HUES6 (cell line): ENCODE data around the gene KRTAP22-1.

ENCODE experiments used
- H3K27ac ChIP-seq: 2 replicates; pipeline ENCODE4 v1.7.0; 2013; ENCODE audit warnings: low read depth, mild to moderate bottlenecking, low read length, inconsistent platforms
- H3K27me3 ChIP-seq: 2 replicates; pipeline ENCODE4 v1.6.1; 2013; ENCODE audit warnings: low read length; ENCODE audit not compliant: control insufficient read depth, insufficient read depth
- H3K36me3 ChIP-seq: 2 replicates; pipeline ENCODE4 v1.6.1; 2013; ENCODE audit warnings: low read length; ENCODE audit not compliant: control insufficient read depth, insufficient read depth
- H3K4me1 ChIP-seq: 2 replicates; pipeline ENCODE4 v1.6.1; 2013; ENCODE audit warnings: low read length; ENCODE audit not compliant: control insufficient read depth, insufficient read depth
- H3K4me3 ChIP-seq: 2 replicates; pipeline ENCODE4 v1.5.1; 2013; ENCODE audit warnings: low read depth, low read length
- H3K9ac ChIP-seq: one replicate; pipeline ENCODE4 v1.6.1; 2013; ENCODE audit warnings: mild to moderate bottlenecking, low read length
- H3K9me3 ChIP-seq: 2 replicates; pipeline ENCODE4 v1.6.1; 2013; ENCODE audit warnings: low read depth, low read length; ENCODE audit not compliant: control insufficient read depth, insufficient read depth

The KRTAP22-1 gene

GRCh38 chr21:30625449-30626165 lies 24.7 kb downstream of the KRTAP22-1 start:
- H3K27ac ChIP-seq: no peak overlapping the region
- H3K9ac ChIP-seq: no peak overlapping the region
- H3K36me3 ChIP-seq: no peaks in the 10 kb centered on the region
- peaks cover 3% of the 10 kb centered on the region; the same call in 1 of the 2 replicates for H3K4me1 ChIP-seq
- H3K4me3 ChIP-seq: no peak overlapping the region
- H3K27me3 ChIP-seq: no peaks in the 10 kb centered on the region
- H3K9me3 ChIP-seq: peaks cover 7% of the 10 kb centered on the region

- Histone ChIP-seq H3K36me3 (no peaks in the 10 kb centered on the region), H3K9me3 (peaks cover 7% of the 10 kb centered on the region), H3K27ac (no peak overlapping the region), H3K4me3 (no peak overlapping the region), H3K9ac (no peak overlapping the region), H3K4me1 (peaks cover 3% of the 10 kb centered on the region; the same call in 1 of the 2 replicates), H3K27me3 (no peaks in the 10 kb centered on the region)
These were observed 27.2 kb downstream of the KRTAP22-1 start for GRCh38 chr21:30628109-30628508.

DNA sequence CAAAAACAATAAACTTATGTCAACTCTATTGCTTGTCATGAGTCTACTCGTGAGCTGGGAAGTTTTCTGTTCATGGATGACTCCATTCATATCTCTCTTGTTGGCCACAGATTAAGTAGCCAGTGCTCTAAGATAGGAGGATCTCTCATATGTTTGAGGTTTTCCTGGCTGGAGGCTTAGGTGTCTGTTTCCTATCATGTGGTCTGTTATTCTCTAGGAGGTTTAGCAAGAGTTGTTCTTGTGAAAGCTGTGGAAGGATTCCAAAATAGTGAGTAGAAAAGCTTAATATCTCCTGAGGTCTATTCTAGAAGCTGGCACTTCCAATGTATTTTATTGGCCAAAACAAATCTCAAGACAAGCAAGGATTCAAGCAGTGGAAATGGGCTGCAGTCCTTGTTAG lies 28.3 kb downstream of the KRTAP22-1 start:
- H3K4me3 ChIP-seq: no peak overlapping the region

DNA sequence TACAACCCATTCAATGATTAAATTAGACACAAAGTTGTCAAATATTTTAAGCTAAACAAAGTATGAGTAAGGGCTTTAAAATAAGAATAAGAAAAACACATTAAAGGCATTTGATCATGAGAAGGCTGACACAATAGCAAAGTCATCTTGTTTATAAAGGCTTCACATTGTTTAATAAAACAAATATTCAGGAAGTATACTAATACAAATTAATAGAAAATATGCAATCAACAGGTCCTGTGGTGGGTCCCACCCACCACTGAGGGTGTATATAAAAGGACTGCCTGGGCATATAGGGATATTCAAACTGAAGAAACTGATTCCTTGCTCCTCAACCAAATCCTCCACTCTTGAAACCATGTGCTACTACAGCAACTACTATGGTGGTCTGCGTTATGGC lies 34.0 kb downstream of the KRTAP22-1 start, which contains the start of gene KRTAP20-2:
Gene KRTAP20-2 (plus strand): TSS at position 301 of the 400 bp plus-strand sequence. CDS start 58 bp downstream, at position 359.
- no peaks in the 10 kb centered on the region for H3K27me3 ChIP-seq
- no peaks in the 10 kb centered on the region; the same call in 1 of the 2 replicates for H3K9me3 ChIP-seq
- no peak within 1 kb of the TSS for H3K9ac ChIP-seq
- no peaks in the 10 kb centered on the region for H3K4me1 ChIP-seq
- no peak within 1 kb of the TSS for H3K4me3 ChIP-seq
- H3K27ac ChIP-seq: no peak within 1 kb of the TSS
- H3K36me3 ChIP-seq: no peaks in the 10 kb centered on the region

More for the DNA sequence above, 28.3 kb downstream of the KRTAP22-1 start:
- H3K27ac ChIP-seq: no peak overlapping the region
- no peak overlapping the region for H3K9ac ChIP-seq
- no peaks in the 10 kb centered on the region for H3K27me3 ChIP-seq
- H3K36me3 ChIP-seq: no peaks in the 10 kb centered on the region
- H3K4me1 ChIP-seq: peaks cover 3% of the 10 kb centered on the region; the same call in 1 of the 2 replicates
- peaks cover 7% of the 10 kb centered on the region for H3K9me3 ChIP-seq

DNA sequence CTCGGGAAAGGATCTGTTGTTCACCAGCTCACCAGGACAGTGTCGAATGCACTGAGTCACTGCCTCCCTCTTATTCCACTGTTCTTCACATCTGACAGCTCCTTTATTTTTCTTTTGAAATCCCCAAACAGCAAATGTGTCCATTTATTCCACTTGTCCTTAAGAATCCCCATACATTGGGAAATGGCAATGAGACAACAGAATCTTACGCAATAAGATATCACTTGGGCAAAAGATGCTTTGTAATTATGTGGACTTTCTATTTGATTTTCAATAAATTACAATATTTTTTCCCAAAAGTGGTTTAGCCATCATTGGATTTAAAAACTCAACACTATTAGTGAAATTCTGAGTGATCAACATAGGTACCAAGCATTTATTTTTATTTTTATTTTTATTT lies 37.8 kb downstream of the KRTAP22-1 start:
- Histone ChIP-seq H3K4me3 (no peak overlapping the region), H3K9ac (no peak overlapping the region), H3K4me1 (no peaks in the 10 kb centered on the region), H3K9me3 (no peaks in the 10 kb centered on the region; the same call in 1 of the 2 replicates), H3K27ac (no peak overlapping the region), H3K36me3 (no peaks in the 10 kb centered on the region), H3K27me3 (no peaks in the 10 kb centered on the region)

DNA sequence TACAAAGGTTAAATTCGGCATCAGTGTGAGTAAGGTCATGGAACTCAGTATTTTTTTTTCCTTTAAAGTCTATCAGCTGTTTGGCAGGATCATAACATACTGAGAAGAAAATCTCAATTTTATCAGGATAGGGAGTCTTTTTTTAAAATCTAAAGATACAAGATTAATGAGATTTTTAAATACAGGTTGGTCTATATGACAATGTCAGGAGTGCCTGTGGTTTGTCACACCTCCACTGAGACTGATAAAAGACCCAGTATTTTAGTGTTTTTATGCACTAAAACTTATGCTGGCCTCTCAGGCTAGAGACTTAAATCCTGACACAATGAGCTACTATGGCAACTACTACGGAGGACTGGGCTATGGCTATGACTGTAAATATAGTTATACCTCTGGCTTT lies 41.7 kb downstream of the KRTAP22-1 start, which contains the start of gene KRTAP20-3:
Gene KRTAP20-3 (plus strand): TSS at position 301 of the 400 bp plus-strand sequence.
- Histone ChIP-seq H3K36me3 (no peaks in the 10 kb centered on the region), H3K4me3 (no peak within 1 kb of the TSS), H3K9ac (no peak within 1 kb of the TSS), H3K27me3 (no peaks in the 10 kb centered on the region), H3K27ac (no peak within 1 kb of the TSS), H3K9me3 (no peaks in the 10 kb centered on the region; the same call in 1 of the 2 replicates), H3K4me1 (no peaks in the 10 kb centered on the region)

- Histone ChIP-seq H3K27me3 (no peaks in the 10 kb centered on the region; the same call in 1 of the 2 replicates), H3K9ac (no peak overlapping the region), H3K36me3 (no peaks in the 10 kb centered on the region), H3K9me3 (no peaks in the 10 kb centered on the region), H3K27ac (no peak overlapping the region), H3K4me1 (no peaks in the 10 kb centered on the region), H3K4me3 (no peak overlapping the region)
These were observed 46.1 kb downstream of the KRTAP22-1 start for GRCh38 chr21:30646904-30647414.
